Measurements from ENCODE around the gene KRTAP5-3. TPM values are rescaled to one million over a fixed set of nuclear protein-coding genes. Genes with fewer than 3 reads are reported as not detected.

KRTAP5-3 gene
- total RNA-seq, 2 donors from 2014 or later, result not detected

- Mint-ChIP-seq H3K27ac (no peak overlapping the region), H3K9me3 (no peaks in the 10 kb centered on the region)
Observed at GRCh38 chr11:1570896-1571759, 37.1 kb downstream of the KRTAP5-3 start.

GRCh38 chr11:1570531-1570895 is 37.8 kb downstream of the KRTAP5-3 start:
- ATAC-seq (replicated peaks), result no peak
- Mint-ChIP-seq H3K4me3 (peak overlapping the region; percentile 39), H3K27me3 (no peaks in the 10 kb centered on the region), H3K36me3 (ENCODE audit: low read depth) (no peaks in the 10 kb centered on the region), H3K27ac (no peak overlapping the region), H3K9me3 (no peaks in the 10 kb centered on the region), H3K4me1 (no peaks in the 10 kb centered on the region)

More at GRCh38 chr11:1570896-1571759, 37.1 kb downstream of the KRTAP5-3 start:
- Mint-ChIP-seq H3K4me1 (no peaks in the 10 kb centered on the region), H3K27me3 (no peaks in the 10 kb centered on the region), H3K4me3 (peak overlapping the region; percentile 39), H3K36me3 (ENCODE audit: low read depth) (no peaks in the 10 kb centered on the region)
- ATAC-seq (replicated peaks), result no peak

GRCh38 chr11:1570001-1570453 is 38.2 kb downstream of the KRTAP5-3 start:
- Mint-ChIP-seq H3K4me3 (no peak overlapping the region), H3K27ac (no peak overlapping the region), H3K36me3 (ENCODE audit: low read depth) (no peaks in the 10 kb centered on the region), H3K9me3 (no peaks in the 10 kb centered on the region), H3K4me1 (no peaks in the 10 kb centered on the region), H3K27me3 (no peaks in the 10 kb centered on the region)
- no peak for ATAC-seq (replicated peaks)

GRCh38 chr11:1569251-1569780 is 38.9 kb downstream of the KRTAP5-3 start:
- no peak overlapping the region for H3K4me3 Mint-ChIP-seq
- no peaks in the 10 kb centered on the region for H3K36me3 Mint-ChIP-seq (ENCODE audit: low read depth)
- H3K9me3 Mint-ChIP-seq, result no peaks in the 10 kb centered on the region
- no peak overlapping the region for H3K27ac Mint-ChIP-seq
- ATAC-seq (replicated peaks), result no peak
- no peaks in the 10 kb centered on the region for H3K4me1 Mint-ChIP-seq
- H3K27me3 Mint-ChIP-seq, result no peaks in the 10 kb centered on the region

GRCh38 chr11:1568441-1568911 is 39.8 kb downstream of the KRTAP5-3 start:
- Mint-ChIP-seq H3K4me1 (no peaks in the 10 kb centered on the region), H3K36me3 (ENCODE audit: low read depth) (no peaks in the 10 kb centered on the region), H3K27me3 (no peaks in the 10 kb centered on the region), H3K4me3 (no peak overlapping the region), H3K27ac (no peak overlapping the region), H3K9me3 (no peaks in the 10 kb centered on the region)
- ATAC-seq (replicated peaks), result no peak

- ATAC-seq (replicated peaks), result no peak
- H3K27me3 Mint-ChIP-seq, result no peaks in the 10 kb centered on the region
- no peaks in the 10 kb centered on the region for H3K36me3 Mint-ChIP-seq (ENCODE audit: low read depth)
- no peaks in the 10 kb centered on the region for H3K9me3 Mint-ChIP-seq
- H3K4me3 Mint-ChIP-seq, result no peak overlapping the region
- H3K4me1 Mint-ChIP-seq, result no peaks in the 10 kb centered on the region
- no peak overlapping the region for H3K27ac Mint-ChIP-seq
Observed at GRCh38 chr11:1567721-1568100, 40.6 kb downstream of the KRTAP5-3 start.

GRCh38 chr11:1567052-1567720 is 41.1 kb downstream of the KRTAP5-3 start:
- Mint-ChIP-seq H3K36me3 (ENCODE audit: low read depth) (no peaks in the 10 kb centered on the region), H3K4me1 (no peaks in the 10 kb centered on the region), H3K9me3 (no peaks in the 10 kb centered on the region), H3K27me3 (no peaks in the 10 kb centered on the region), H3K27ac (no peak overlapping the region), H3K4me3 (no peak overlapping the region)
- no peak for ATAC-seq (replicated peaks)

GRCh38 chr11:1566381-1567051 is 41.7 kb downstream of the KRTAP5-3 start:
- Mint-ChIP-seq H3K9me3 (no peaks in the 10 kb centered on the region), H3K4me1 (no peaks in the 10 kb centered on the region), H3K27ac (no peak overlapping the region), H3K36me3 (ENCODE audit: low read depth) (no peaks in the 10 kb centered on the region), H3K27me3 (no peaks in the 10 kb centered on the region), H3K4me3 (no peak overlapping the region)
- no peak for ATAC-seq (replicated peaks)

- Mint-ChIP-seq H3K27me3 (no peaks in the 10 kb centered on the region), H3K4me3 (no peak overlapping the region), H3K9me3 (no peaks in the 10 kb centered on the region), H3K36me3 (ENCODE audit: low read depth) (no peaks in the 10 kb centered on the region), H3K27ac (no peak overlapping the region), H3K4me1 (no peaks in the 10 kb centered on the region)
- ATAC-seq (replicated peaks), result no peak
Observed at GRCh38 chr11:1565904-1566247, 42.4 kb downstream of the KRTAP5-3 start.

GRCh38 chr11:1565173-1565903 is 42.9 kb downstream of the KRTAP5-3 start:
- Mint-ChIP-seq H3K4me3 (no peak overlapping the region), H3K27ac (no peak overlapping the region), H3K9me3 (no peaks in the 10 kb centered on the region), H3K4me1 (no peaks in the 10 kb centered on the region), H3K27me3 (no peaks in the 10 kb centered on the region), H3K36me3 (ENCODE audit: low read depth) (no peaks in the 10 kb centered on the region)
- no peak for ATAC-seq (replicated peaks)

- Mint-ChIP-seq H3K4me3 (no peak overlapping the region), H3K9me3 (no peaks in the 10 kb centered on the region), H3K27ac (no peak overlapping the region), H3K4me1 (no peaks in the 10 kb centered on the region), H3K27me3 (no peaks in the 10 kb centered on the region), H3K36me3 (ENCODE audit: low read depth) (no peaks in the 10 kb centered on the region)
- no peak for ATAC-seq (replicated peaks)
Observed at GRCh38 chr11:1564535-1565172, 43.6 kb downstream of the KRTAP5-3 start.

- Mint-ChIP-seq H3K27me3 (no peaks in the 10 kb centered on the region), H3K4me1 (no peaks in the 10 kb centered on the region), H3K9me3 (no peaks in the 10 kb centered on the region), H3K36me3 (ENCODE audit: low read depth) (no peaks in the 10 kb centered on the region), H3K4me3 (no peak overlapping the region), H3K27ac (no peak overlapping the region)
- ATAC-seq (replicated peaks), result no peak
Observed at GRCh38 chr11:1563697-1564534, 44.3 kb downstream of the KRTAP5-3 start.

- H3K27ac Mint-ChIP-seq, result no peak overlapping the region
- ATAC-seq (replicated peaks), result no peak
- H3K4me3 Mint-ChIP-seq, result no peak overlapping the region
- H3K27me3 Mint-ChIP-seq, result no peaks in the 10 kb centered on the region
- no peaks in the 10 kb centered on the region for H3K36me3 Mint-ChIP-seq (ENCODE audit: low read depth)
- H3K9me3 Mint-ChIP-seq, result no peaks in the 10 kb centered on the region
- H3K4me1 Mint-ChIP-seq, result no peaks in the 10 kb centered on the region
Observed at GRCh38 chr11:1563149-1563638, 45.1 kb downstream of the KRTAP5-3 start.
